Measurements from ENCODE around the gene FUZ.

The FUZ gene

GRCh38 chr19:49850487-49851342 is 37.6 kb upstream of the FUZ start, which contains the start of gene PTOV1:
Gene PTOV1 (plus strand): TSS chr19:49851159.
- DNase-seq = peak; percentile 86

GRCh38 chr19:49850221-49850486 is 37.1 kb upstream of the FUZ start:
- DNase-seq = no peak

- DNase-seq = no peak
Measured at GRCh38 chr19:49849433-49850220, 36.5 kb upstream of the FUZ start.

- no peak for DNase-seq
Measured at GRCh38 chr19:49848938-49849337, 35.8 kb upstream of the FUZ start.

- no peak for DNase-seq
Measured at GRCh38 chr19:49847731-49848696, 34.9 kb upstream of the FUZ start.

GRCh38 chr19:49846408-49846807 is 33.3 kb upstream of the FUZ start:
- DNase-seq = no peak

GRCh38 chr19:49845414-49845813 is 32.3 kb upstream of the FUZ start:
- DNase-seq = no peak

- no peak for DNase-seq
Measured at GRCh38 chr19:49844138-49845095, 31.3 kb upstream of the FUZ start.

GRCh38 chr19:49843265-49843664 is 30.2 kb upstream of the FUZ start:
- no peak for DNase-seq

- DNase-seq = no peak
Measured at GRCh38 chr19:49840736-49841249, 27.7 kb upstream of the FUZ start.

GRCh38 chr19:49840321-49840720 is 27.2 kb upstream of the FUZ start:
- DNase-seq = no peak

GRCh38 chr19:49839713-49840112 is 26.6 kb upstream of the FUZ start:
- no peak for DNase-seq

- no peak for DNase-seq
Measured at GRCh38 chr19:49838885-49839588, 25.9 kb upstream of the FUZ start.

- DNase-seq = no peak
Measured at GRCh38 chr19:49837425-49837824, 24.3 kb upstream of the FUZ start.

GRCh38 chr19:49837009-49837310 is 23.9 kb upstream of the FUZ start:
- DNase-seq = no peak

- DNase-seq = no peak
Measured at GRCh38 chr19:49836176-49837008, 23.3 kb upstream of the FUZ start.

GRCh38 chr19:49835562-49835961 is 22.5 kb upstream of the FUZ start:
- DNase-seq = no peak

GRCh38 chr19:49833599-49833998 is 20.5 kb upstream of the FUZ start:
- DNase-seq = no peak

GRCh38 chr19:49832556-49832955 is 19.5 kb upstream of the FUZ start:
- DNase-seq = no peak

GRCh38 chr19:49831592-49831991 is 18.5 kb upstream of the FUZ start:
- no peak for DNase-seq
